ENCODE measurements around the gene PROCA1.

The PROCA1 gene, protein sequence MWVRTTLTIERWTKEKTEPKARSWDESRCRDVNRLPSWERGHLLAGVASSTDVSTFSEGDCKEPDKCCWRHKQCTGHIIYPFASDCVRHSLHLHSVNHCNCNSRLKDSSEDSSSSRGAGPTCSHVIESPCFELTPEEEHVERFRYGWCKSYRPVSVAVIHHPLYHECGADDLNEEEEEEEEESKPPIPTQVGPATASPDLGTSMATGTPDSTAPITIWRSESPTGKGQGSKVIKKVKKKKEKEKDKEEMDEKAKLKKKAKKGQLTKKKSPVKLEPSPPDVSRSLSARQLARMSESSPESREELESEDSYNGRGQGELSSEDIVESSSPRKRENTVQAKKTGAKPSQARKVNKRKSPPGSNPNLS

DNA sequence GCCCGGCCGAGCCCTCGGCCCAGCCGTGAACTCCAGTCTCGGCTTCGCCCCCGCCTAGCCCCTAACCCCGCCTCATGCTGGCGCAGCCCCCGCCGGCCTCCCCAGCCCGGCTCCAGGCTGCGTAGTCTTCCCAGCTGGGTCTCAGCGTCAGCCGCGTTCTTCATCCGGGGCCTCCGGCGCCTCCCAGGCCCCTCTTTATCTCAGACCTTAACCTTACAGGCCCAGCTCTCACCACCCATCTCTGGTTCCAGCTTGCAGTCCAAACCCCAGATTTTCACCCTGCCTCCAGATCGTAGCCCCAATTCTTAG is at the start of gene PROCA1:
TSS of gene PROCA1 (minus strand) at position 166 of the 309 bp plus-strand sequence. CDS start 228 bp downstream, outside the sequence.
- DNase-seq (ENCODE audit: low read depth in 2 of 2), result no peak

DNA sequence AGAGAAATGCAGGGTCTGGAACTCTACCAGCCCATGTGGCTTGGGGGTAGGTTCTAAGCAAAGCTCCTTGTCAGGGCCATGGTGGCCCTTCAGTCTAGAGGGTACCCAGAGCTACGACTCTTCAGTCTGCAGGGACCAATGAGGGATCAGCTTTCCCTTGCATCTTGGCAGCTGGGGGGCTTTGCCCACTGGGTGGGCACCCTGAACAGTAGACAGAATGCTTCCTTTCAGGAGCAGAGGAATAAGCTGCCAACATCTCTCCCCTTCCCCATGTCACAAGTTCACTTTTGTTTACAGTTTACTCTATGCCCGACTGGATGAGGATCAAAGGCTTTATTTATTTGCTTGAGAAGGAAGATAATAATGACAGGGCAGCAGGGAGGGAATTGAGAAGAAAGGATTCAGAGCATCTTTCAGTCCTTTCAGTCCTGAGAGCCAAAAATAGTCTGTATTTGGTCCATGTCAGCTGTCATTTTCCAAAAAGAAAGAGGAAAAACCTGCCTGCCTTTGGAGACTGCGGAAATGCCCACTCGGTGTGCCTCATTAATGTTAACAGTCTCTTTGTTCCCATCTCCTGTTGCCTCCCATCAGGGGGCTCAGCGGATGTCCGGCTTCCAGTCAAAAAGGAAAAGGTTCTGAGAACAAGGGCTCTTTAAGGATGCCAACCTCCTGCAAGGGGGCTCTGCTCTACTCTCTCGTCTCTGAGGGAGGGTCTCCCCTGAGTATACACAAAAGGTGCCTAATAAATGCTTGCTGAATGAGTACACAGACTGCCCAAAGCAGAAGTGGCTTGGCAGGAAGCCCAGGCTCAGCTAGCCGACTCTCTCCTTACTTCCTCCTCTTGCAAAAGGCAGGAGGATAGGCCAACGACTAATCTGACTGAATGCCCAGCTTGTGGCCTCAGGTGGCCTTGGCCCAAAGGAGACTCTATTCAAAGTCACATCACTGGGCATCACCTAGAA is 49.2 kb upstream of the PROCA1 start:
- DNase-seq (ENCODE audit: low read depth in 2 of 2), result no peak

DNA sequence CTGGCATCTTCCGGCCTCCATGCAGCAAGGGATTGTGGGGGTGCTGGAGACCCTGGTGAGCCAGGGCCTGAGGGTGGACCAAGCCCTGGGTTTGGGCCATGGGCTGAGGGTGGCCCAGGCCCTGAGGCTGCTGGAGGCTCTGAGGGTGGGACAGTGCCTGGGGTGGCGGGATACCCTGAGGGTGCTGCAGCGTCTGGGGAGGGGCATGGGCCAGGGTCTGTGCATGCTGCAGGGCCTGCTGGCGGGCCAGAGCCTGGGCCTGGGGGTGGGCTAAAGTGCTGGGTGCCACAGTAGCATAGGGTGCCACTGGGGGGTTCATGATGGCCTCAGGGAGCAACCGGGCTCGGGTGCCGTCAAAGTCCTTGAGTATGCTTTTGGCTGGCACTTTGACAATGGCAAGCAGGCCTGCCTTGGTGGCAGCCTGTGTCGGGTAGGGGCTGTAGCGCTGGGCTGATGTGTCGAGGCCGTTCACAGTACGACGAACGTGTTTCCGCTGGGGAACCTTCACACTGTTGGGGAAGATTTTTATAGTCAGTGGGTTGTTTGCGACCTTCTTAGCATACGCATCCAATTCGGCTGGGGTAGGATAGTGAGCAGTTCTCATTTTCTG is 47.7 kb upstream of the PROCA1 start:
- no peak for DNase-seq (ENCODE audit: low read depth in 2 of 2)

DNA sequence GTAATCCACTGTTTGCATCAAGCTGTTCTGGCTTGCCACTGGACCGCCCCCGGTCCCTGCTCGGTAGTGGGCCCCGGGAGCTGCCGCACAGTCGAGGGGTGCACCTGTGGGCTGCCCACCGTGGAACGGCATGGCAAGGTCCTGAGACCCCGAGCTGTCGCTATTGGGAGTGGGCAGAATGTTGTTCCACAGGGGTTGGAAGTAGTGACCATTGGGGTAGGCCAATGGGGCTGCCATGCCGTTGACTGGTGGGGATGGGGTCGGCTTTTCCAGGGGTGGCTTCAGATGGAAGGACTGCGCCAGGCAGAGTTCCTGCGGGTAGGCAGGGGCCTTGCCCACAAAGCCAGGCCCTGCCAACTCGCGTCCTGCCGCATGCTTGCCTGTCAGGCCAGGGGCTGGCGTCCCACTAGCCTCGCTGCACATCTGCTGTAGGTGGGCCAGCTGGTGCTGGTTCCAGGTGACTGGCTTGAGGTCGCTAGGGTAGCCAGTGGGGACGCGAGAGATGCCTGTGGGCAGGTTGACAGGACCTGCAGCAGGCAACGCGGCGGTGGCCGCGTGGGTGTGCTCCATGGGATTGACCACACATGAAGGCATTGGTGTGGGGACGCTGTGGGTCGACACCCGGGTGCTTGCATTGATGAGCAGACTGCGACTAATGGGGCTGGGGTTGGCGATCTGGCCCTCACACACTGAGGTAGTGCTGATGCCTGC is 46.9 kb upstream of the PROCA1 start:
- no peak for DNase-seq (ENCODE audit: low read depth in 2 of 2)

DNA sequence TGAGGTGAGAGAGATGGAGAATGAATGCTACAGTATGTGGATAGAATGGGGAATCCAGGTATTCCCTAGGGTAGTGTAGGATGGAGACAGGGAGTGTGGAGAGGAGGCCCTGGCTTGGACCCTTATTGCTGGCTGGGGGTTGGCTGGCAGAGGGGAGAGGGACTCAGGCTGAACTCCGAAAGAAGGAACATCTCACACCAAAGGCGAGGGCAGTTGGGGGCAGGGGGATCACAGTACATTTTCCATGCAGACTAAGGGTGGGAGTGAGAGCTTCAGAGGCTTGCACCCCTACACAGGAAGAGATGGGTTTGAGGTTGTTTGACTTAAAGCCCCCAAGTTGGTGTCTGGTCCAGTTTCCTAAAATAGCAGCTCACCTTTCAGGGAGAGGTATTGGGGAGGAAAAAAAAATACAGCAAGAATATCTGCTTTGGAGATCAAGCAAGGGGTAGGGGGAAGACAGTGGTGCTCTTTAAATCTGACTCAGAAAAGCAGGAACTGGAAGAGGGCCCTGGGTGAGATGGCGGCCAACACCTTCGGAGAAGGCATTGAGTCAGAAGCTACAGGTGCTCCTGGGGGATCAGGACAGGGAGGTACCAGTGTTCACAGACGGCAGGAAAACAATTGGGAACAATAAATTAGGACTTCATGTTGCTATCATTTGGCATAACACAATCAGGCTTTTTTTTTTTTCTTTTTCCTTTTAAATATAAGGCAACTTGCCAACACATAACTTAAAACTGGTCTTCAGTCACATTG is 44.5 kb upstream of the PROCA1 start:
- no peak for DNase-seq (ENCODE audit: low read depth in 2 of 2)

DNA sequence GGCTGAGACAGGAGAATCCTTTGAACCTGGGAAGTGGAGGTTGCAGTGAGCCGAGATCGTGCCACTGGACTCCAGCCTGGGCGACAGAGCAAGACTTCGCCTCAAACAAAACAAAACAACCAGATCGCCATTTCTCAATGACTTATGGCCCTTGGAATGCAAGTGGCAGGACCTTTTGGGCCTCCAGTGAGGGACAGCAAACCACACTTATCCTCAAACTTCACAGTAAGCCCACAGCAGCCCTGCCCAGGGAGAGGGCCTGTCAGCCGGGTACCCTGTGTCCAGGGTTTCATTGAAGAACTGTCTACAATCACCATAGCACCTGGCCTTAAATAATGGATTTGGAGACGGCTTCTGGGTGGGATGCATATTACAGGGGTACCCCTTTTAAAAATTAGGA is 43.8 kb upstream of the PROCA1 start:
- DNase-seq (ENCODE audit: low read depth in 2 of 2), result no peak

DNA sequence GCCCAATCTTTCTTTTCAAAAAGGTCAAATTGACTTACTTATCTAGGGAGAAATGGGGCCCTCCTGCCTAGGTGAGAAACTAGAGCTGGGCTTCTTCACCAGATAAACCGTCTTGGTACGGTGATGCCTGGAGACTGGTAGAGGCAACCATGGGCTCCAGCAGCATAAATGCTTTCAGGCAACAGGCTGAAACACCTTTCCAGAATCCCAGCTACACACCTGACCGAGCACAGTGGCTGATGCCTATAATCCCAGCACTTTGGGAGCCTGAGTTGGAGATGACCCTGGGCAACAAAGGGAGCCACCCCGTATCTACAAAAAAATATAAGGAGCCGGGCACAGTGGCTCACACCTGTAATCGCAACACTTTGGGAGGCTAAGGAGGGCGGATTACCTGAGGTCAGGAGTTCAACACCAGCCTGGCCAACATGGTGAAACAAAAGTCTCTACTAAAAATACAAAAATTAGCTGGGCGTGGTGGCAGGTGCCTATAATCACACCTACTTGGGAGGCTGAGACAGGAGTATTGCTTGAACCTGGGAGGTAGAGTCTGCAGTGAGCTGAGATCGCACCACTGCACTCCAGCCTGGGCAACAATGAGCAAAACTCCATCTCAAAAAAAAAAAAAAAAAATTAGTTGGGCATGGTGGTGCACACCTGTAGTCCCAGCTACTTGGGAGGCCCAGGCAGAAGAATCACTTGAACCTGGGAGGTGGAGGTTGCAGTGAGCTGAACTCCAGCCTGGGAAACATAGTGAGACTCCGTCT is 40.1 kb upstream of the PROCA1 start:
- no peak for DNase-seq (ENCODE audit: low read depth in 2 of 2)

DNA sequence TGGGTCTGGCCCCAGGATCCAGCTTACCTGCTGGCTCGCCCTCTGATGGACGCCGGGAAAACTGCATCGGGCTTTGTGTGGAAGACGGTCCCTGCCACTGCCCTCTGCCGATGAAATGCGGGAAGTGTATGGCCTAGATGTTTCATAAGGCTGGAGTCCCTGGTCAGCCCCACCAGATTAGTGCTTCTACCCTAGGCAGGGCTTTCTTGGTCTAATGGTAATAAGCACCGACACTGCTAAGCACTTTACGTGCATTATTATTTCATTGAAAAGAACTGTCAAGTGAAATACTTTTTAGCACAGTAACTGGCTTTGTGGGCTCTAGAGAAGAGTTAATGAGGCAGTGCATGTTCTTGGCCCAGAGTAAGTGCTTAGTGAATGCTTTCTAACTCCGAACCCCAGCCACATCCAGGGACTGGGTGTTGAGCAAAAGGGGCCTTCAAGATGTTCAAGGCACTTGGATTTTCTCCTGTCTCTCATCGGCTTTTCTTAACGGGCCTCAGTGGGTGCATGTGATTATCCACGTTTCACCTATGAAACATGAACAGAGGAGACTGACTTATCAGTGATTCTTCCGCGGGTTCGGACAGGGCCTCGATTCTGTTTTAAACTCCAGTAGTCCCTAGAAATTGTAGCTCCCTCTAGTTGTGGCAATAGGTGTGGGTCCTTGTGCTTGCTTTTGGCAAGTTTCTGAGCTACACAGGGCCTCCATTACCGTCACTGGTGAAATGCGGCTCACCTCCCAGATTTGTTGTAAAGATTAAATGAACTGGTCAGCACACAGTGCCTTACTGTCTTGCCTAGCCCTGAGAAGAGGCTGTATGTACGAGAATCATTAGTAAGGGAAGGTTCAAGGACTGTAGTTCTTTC is 38.7 kb upstream of the PROCA1 start:
- DNase-seq (ENCODE audit: low read depth in 2 of 2), result peak; percentile 79 to 85

DNA sequence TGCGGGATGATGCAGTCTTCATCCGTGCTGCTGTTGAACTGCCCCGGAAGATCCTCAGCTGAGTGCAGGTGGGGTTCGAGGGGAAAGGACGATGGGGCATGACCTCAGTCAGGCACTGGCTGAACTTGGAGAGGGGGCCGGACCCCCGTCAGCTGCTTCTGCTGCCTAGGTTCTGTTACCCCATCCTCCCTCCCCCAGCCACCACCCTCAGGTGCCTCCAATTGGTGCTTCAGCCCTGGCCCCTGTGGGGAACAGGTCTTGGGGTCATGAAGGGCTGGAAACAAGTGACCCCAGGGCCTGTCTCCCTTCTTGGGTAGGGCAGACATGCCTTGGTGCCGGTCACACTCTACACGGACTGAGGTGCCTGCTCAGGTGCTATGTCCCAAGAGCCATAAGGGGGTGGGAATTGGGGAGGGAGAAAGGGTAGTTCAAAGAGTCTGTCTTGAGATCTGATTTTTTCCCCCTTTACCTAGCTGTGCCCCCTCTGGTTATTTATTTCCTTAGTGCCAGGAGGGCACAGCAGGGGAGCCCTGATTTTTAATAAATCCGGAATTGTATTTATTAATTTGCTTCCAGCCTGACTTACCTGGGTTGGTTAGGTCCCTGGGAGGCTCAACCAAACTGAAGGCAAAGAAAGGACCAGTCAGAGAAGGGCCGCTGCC is 38.0 kb upstream of the PROCA1 start:
- DNase-seq (ENCODE audit: low read depth in 2 of 2), result no peak

DNA sequence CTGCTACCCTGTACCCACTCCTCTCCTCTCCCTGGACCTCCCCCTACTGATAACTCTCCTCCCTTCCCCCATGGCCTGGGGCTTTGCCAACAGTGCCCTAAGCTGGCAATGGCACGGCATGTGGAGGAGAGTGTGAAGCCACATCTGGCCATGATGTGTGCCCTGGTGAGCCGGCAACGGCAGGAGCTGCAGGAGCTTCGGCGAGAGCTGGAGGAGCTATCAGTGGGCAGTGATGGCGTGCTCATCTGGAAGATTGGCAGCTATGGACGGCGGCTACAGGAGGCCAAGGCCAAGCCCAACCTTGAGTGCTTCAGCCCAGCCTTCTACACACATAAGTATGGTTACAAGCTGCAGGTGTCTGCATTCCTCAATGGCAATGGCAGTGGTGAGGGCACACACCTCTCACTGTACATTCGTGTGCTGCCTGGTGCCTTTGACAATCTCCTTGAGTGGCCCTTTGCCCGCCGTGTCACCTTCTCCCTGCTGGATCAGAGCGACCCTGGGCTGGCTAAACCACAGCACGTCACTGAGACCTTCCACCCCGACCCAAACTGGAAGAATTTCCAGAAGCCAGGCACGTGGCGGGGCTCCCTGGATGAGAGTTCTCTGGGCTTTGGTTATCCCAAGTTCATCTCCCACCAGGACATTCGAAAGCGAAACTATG is 37.3 kb upstream of the PROCA1 start:
- no peak for DNase-seq (ENCODE audit: low read depth in 2 of 2)

DNA sequence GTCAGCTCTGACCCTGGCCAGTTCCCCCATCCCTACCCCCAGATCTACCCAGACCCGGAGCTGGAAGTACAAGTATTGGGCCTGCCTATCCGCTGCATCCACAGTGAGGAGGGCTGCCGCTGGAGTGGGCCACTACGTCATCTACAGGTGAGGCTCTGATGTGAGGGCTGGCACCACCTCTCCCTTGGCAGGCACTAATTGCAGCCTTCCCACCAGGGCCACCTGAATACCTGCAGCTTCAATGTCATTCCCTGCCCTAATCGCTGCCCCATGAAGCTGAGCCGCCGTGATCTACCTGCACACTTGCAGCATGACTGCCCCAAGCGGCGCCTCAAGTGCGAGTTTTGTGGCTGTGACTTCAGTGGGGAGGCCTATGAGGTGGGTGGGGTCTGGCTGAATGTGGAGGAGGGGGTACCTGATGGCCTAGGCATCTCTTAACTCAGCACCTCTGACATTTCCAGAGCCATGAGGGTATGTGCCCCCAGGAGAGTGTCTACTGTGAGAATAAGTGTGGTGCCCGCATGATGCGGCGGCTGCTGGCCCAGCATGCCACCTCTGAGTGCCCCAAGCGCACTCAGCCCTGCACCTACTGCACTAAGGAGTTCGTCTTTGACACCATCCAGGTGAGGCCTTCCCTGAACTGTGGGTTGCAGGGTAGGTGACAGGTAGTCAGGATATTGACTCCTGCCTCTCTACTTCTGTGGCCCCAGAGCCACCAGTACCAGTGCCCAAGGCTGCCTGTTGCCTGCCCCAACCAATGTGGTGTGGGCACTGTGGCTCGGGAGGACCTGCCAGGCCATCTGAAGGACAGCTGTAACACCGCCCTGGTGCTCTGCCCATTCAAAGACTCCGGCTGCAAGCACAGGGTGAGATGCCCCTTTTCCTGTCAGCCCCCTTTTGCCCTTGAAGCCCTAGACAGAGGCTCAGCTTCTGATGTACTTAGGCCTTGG is 36.4 kb upstream of the PROCA1 start:
- DNase-seq (ENCODE audit: low read depth in 2 of 2), result no peak

DNA sequence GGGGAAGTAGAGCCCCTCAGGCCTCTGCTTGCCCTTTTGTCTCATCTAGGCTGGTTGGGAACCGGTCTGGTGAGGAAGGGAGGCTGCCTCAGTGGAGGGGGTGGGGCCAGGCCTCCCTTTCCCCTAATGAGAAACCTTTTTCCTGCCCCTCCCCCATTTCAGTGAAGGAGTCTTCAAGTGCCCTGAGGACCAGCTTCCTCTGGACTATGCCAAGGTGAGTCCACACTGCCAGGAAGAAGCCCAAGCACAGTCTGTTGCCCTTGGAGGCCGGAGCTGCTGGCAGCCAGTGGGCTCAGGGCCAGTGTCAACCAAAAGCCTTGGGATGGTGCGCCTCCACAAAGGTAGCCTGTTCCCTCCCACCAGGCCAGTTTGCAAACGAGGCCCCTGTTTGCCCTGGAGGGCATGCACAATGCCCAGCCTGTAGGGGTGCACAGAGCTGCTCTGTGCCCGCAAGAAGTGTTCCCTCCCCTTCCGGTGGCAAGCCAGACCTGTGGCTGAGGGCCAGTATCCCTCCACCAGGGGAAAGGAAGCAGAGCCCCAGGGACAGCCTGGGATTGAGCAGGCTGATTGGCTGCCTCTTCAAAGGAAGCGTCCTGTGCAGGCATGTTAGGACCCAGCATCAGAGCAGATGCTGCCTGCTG is 35.5 kb upstream of the PROCA1 start:
- no peak for DNase-seq (ENCODE audit: low read depth in 2 of 2)

DNA sequence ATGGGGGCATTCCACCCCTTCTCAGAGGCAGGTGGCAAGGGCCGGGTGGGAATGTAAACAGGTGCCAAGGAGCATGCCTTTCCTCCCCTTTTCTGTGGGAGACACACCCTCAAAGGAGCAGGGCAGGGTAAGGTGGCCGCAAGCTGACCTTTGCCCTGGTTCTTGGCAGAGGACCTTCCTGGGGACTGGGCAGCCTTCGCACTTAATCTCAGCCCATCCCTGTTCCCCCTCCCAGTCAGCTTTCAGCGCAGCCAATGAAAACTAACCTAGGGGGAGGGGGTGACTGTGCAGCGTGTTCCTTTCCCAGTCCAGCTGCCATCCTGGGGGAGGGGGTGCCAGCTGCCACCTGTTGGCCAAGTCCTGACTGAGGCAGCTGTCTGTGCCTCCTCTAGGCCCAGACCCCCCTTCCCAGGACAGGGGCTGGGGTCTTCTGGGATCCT is 34.9 kb upstream of the PROCA1 start:
- no peak for DNase-seq (ENCODE audit: low read depth in 2 of 2)

DNA sequence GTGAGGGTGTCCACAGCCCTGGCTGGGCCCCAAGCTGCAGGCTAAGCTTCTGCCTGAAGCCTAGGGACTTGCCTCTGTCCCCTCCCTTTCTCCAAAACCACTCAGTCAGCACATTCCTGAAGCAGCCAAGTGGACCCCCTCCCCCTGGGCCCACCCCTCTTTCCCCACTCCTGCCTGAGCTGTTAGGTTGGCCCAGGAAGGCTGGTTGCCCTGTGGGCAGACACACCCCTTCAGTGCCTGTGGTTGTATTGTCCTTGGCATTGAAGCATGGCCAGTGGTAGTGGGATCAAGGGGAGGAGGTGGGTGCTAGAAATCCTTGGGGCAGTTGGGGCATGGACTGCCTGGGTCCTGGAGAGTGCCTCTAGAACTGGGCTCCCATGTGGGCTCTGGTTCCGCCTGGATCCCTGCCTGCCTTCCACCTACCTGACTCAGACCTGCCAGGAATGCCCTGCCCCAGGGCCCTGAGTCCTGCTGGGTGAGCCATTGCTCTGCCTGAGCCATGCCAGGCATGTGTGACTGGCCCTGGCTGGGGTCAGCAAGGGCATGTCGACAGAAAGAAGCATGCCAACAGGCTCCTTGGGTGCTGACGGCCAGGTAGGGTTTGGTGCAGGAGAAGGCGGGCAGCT is 34.2 kb upstream of the PROCA1 start:
- no peak for DNase-seq (ENCODE audit: low read depth in 2 of 2)

DNA sequence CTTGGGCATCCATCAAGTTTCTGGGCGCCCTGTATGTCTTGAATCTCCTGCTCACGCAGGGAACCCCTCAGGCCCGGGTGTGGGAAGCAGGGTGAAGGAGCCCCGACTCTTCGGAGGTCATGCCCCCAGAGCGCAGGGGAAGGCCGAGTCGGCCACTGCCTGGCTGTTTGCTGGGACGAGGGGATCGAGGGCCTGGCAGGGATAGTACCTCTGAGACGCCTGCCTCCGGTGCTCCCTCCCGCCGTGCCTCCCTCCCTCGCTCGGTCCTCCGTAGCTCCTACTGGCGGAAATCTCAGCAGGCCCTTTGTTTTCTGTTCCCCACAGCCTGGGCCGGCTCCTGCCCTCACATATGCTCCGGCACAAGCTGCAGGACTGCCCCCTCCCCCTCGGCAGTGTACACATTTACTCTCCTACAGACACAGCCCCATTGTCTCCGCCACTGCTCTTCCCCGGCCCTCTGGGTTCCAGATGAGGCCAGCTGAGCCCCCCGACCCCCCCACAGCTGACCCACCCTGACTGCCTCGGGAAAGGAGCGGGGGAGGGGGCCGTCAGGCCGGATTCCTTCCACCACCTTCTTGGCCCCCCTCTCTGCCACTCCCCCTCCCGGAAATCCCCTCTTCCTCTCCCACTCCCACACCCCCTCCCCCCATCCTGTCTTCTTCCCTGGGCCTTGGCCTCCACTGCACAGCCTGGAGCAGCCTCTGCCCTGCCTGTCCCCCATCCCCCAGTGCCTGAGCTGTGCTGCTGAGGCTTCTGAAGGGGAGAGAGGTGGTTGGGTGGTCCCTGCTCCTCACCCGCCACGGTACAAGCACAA is 33.5 kb upstream of the PROCA1 start:
- no peak for DNase-seq (ENCODE audit: low read depth in 2 of 2)
